GM19463 (cell line): ENCODE measurements around the gene CLEC3B.
"Not testable (repeated sequence)": the region's sequence is repeated elsewhere in the genome, so short reads cannot be mapped to it uniquely, and the experiment has no call there.

ENCODE experiments used
- ATAC-seq: cut with Tn5 transposase; IDR thresholded peaks from one replicate; pipeline ENCODE4 v1.9.1; 2021; ENCODE audit warnings: mild to moderate bottlenecking, moderate library complexity; ENCODE audit not compliant: unreplicated experiment

The CLEC3B gene, protein sequence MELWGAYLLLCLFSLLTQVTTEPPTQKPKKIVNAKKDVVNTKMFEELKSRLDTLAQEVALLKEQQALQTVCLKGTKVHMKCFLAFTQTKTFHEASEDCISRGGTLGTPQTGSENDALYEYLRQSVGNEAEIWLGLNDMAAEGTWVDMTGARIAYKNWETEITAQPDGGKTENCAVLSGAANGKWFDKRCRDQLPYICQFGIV

DNA sequence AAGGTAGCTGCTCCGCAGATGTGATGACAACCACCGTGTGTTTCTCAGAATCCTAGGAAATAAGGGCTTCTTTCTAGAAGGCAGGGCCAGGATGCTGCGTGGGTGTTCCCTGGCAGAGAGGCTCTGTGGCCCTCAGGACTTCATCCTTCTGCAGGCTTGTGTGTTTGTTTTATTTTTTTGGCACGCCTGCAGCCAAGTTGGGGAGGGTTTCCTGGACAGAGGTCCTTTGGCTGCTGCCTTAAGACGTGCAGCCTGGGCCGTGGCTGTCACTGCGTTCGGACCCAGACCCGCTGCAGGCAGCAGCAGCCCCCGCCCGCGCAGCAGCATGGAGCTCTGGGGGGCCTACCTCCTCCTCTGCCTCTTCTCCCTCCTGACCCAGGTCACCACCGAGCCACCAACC, at the start of gene CLEC3B:
TSS of gene CLEC3B (plus strand) at position 266 of the 400 bp plus-strand sequence. CDS start at position 326, 60 bp downstream.
- no peak for ATAC-seq

DNA sequence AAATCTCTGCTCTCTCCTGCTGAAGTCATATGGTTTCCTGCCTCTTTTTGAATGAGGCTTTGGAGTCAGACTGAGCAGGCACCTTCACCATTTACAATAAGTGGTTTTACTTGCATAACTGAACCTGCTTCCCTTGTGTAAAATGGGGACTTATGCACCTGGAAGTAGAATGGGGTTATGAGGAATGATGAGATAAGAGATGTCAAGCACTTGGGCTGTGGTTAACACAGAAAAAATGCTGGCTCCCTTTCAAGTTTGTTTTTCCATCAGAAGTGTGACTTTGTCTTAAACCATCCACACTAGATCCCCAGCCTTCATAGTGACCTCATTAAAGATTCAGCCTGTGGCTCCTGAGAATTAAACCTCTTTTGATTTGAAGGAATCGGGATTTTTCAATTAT, 44.9 kb upstream of the CLEC3B start:
- no peak for ATAC-seq

DNA sequence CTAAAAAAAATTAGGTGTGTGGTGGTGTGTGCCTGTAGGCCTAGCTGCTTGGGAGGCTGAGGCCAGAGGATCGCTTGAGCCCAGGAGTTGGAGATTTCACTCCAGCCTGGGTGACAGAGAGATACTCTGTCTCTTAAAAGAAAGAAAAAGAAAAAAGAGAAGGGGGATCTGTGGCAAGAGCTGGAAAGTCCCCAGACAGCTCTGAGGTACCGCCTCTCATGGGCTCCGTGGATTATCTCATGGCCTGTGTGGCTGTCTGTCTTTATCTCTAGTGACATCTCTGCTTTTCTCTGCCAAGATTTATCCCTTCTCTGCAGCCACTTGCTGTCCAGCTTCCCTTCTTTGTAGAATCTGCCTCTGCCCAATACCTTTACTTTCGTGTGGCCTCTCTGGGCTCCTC, 44.4 kb upstream of the CLEC3B start:
- ATAC-seq, result peak; percentile 65

DNA sequence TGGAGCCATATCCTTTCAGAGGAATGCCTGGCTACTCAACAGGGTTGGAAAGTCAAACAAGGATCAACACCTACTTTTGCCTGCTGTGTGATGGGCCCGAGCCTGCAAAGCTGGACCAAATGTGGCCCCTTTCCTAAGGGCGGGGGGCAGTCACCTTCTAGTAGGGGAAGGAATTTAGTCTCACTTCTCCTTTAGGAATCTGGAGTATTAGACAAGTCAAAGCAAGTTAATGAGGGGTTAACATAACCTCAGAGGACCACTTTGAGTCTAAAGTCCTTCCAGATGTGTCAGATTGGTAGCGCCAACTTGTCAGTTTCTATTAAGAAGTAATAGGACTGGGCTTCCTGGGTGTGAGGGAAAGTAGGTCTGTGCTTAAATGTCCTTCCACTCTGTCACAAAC, 43.3 kb upstream of the CLEC3B start:
- ATAC-seq, result no peak

DNA sequence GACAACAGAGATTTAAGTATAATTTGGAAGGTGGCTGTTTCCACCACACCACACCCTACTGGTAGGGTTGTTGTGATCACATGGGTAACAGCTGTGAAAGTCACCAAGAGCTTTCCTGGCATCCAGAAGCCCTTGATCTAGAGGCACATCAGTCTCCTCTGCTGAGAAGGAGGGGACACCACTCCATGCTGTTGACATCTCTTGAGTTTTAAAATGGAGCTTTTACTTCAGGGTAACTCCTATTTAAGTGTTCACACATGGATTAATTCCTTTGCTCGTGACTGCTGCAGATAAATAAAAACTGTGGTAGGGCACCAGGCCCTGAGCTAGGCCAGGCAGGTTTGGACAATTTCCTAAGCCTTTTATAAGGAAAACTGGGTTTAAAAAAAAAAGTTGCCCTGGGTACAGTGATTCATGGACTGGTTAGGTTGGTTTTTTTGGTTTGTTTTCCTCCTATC, 42.6 kb upstream of the CLEC3B start:
- ATAC-seq, result no peak

DNA sequence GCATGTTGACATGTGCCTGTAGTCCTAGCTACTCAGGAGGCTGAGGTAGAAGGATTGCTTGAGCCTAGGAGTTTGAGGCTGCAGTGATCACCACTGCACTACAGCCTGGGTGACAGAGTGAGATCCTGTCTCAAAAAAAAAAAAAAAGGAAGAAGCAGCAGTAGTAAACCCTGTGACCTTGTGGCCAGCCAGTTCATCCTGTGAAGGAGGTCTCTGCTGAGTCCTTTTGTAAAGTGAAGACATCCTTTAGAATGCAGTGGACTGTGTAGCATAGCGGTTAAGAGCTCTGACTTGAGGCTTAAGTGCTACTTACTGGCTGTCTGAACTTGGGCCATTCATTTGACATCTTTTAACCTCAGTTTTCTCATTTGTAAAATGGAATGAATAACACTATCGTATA, 41.8 kb upstream of the CLEC3B start:
- peak; percentile 41 for ATAC-seq

DNA sequence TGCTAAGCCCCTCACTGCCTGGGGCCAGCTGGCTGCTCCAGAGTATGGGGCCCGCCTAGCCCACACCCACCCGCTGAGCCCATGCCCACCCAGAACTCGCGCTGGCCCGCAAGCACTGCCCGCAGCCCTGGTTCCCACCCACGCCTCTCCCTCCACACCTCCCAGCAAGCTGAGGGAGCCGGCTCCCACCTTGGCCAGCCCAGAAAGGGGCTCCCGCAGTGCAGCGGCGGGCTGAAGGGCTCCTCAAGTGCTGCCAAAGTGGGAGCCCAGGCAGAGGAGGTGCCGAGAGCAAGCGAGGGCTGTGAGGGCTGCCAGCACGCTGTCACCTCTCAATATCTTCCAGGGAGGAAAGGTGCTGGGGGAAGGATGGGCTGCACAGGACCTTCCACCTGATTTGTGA, 39.8 kb upstream of the CLEC3B start:
- not testable (repeated sequence) for ATAC-seq

DNA sequence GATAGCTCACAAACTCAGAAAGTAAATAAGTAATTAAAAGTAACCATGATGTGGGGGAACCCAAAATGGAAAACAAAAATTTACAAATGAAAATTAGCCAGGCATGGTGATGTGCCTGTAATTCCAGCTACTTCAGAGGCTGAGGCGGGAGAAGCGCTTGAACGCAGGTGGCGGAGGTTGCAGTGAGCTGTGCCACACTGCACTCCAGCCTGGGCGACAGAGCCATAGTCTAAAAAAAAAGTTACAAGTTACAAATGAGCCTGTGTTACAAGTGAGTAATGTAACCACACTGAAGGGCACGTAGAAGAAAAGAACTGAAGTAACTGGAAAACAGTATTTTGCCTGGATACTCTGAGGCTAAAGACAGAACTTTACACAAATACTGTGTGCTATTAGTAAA, 38.8 kb upstream of the CLEC3B start:
- no peak for ATAC-seq

DNA sequence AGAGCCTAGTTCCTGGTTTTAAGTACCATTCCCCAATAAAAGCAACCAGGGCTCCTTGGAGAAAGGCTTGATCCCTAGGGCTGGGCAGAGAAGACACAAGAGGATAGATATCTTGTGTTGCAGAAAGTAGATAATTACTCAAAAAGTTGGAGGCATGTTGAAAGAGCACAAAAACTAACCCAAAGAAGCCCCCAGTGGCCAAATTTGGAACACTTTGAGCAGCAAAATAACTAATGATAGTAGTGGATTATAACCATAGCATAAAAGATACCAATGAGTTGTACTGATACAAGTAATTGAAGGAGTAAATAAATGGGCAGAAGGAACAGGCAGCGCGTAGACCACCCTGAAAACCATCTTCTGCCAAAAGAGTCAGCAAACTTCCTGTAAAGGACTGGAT, 38.0 kb upstream of the CLEC3B start:
- ATAC-seq, result no peak

DNA sequence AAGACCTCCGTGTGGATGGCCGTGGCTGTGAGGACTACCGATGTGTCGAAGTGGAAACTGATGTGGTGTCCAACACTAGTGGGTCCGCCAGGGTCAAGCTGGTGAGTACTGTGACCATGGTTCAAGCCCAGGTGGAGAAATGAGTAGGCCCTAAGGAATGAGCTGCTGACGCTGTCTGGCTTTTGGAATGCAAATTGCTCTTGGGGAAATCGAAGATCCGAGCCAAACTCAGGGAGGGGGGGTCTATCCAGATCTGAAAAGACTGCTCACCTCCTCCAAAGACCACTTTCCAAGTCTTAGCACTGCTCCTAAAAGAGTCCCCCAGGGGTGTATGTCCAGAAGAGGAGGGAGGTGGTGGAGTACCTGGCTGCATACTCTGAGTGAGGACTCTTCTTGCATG, 37.0 kb upstream of the CLEC3B start:
- ATAC-seq, result no peak

DNA sequence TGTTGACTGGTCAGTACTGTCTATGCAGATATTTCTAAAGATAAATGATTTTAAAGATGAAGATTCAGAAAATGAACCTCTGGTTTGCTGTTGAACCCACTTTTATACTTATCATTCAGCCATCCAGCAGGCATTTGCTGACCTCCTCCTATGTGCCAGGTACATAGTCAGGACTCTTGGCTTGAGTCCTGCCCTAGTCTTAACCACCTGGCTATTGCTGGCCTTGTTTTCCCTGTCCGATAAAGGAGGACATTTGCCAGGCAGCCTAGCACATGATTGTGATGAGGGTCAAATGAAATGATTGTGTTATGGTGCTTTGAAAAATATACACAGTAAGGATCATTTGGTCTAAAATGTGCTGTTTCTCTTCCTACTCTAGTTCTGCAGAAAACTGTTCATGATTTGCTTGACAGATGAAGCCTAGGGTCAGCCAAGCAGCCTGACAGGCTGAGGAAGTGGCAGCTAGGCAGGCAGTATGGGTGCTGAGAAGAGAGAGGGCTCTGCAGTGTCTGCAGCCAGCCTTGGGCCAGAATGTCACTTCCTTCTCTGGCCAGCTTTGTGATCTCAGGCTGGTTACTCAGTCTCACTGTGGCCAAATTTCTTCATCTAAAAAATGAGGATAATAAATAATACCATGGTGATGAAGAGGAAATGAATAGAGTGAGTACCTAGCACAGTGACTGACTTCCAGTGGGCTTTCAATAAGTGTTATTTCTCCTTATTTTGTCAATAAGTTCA, 36.3 kb upstream of the CLEC3B start:
- ATAC-seq, result no peak

DNA sequence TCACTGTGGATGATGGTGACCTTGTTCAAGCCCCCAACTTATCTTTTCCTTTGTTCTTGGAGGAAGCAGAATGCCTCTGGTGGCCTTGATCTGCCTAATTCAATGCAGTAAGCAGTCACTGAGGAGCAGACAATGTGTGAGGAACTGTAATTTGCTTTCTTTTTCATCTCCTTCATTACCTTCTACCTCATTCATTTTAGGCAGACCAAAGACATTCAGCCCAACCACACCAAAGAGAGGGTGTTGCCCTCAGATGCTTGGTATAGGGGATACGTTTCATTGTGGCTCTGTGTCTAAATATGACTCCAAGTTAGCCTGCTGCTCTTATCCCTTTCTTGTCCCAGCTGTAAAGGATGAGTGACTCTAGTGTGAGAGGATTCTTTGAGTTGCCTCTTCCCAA, 34.8 kb upstream of the CLEC3B start:
- ATAC-seq, result no peak

DNA sequence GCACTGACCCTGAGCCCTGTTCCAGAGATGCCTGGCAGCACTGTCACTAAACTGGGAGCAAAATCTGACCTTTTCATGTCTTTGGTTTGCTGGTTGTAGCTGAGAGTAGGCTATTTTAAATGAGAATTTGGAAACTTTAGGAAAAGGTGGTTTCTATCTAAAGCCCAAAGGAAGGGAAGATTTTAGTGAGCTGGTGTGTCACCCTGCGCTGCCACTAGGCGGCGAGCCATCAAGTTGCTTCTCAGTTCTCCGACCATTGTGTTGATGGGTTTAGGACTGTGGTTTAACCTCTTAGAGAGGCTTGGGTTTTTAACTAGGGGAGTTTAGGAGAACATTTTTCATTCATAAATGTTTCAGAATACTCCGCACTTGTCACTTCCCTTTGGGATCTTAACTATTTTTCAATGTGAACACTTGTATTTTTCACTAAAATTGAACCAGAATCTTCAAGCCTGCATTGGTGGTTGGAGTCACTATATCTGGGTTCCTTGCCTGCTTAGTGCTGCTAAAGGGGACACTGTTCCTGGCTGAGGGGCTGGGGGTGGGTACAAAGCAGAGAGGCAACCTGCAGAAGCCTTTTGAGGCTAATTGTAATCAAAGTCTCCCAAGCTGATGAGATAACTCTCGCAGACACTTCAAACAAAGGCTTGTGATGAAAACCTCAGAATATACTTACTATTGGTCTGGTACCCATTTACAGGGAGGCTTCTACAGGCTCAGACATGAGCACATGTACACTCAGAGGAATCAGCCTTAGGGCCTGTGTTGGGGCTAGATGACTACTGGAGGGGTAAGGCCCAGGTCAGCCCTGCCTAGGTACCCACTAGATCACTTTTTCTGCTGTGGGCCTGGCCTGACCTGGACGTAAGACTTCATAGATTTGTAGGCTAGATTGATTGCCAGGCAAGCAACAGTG, 33.3 kb upstream of the CLEC3B start:
- no peak for ATAC-seq

DNA sequence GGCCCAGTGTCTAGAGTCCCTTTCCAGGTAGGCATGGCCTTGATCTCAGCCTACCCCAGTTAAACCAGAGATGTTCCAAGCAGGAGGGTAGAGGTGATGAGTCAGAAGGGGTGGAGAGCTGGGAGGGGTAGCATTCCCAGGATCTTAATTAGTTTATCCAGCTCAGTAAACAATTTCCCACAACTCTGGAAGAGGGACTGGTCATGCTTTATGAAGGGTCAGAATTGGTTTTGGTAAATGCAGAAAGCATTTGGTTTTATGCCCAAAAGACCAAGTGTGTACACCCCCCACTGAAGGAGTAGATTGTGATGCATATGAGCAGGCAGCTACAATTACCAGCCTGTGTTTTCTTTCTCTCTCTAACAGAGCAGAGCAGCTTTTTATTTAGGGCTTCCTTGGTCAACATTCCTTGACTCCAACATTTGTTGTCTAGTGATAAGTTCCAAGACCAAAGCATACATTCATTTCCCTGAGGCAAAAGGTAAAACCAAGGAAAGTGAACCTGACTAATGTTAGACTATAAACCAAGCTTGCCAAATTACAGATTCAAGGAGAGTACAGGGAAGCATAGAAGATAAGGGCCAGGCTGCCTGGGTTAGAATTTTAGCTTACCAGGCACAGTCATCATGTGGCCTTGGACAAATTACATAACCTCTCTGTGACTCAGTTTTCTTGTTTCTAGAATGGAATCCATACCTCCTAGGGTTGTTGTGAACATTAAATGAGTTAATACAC, 32.5 kb upstream of the CLEC3B start:
- ATAC-seq, result no peak

DNA sequence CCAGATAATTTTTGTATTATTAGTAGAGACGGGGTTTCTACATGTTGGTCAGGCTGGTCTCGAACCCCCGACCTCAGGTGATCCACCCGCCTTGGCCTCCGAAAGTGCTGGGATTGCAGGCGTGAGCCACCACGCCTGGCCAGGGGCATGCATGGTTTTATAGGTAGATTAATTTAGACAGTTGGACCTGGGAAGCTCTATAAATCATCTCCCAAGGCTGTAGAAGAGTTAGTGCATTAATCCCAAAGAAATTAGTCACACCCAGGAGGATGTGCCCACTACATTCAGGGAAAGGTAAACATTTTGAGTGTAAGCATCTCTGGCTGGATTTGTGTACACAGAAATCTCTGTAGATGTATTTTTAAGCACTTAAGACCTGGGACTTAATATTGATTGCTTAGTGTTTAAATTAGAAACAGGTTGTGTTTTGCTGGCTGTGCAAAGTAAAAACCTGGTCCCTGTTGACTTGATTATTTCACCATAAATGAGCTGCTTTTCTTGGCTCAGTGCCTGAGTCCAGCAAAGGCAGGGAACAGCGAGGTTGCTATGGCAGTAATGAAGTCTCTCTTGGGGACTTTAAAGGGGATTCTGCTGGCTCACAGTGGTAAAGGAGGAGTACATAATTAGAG, 30.8 kb upstream of the CLEC3B start:
- ATAC-seq, result no peak

DNA sequence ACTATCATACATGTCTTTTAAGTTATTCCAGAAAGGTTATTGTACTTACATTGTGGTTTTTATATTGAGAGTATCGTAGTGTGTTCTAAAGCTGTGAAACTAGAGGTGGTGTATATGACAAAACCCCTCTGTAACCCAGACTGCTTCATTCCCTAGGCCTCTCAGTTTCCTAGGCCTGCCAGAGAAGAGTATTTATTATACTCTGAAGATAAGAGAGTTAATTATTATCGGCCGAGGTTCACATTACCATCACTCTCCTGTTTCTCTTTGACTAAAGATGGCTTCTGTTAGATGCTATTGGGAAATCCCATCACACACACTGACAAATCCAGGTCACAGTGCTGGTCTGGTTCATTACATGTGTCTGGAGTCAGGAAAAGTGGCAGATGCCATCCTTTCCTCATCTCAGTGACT, 29.5 kb upstream of the CLEC3B start:
- ATAC-seq, result peak; percentile 61

DNA sequence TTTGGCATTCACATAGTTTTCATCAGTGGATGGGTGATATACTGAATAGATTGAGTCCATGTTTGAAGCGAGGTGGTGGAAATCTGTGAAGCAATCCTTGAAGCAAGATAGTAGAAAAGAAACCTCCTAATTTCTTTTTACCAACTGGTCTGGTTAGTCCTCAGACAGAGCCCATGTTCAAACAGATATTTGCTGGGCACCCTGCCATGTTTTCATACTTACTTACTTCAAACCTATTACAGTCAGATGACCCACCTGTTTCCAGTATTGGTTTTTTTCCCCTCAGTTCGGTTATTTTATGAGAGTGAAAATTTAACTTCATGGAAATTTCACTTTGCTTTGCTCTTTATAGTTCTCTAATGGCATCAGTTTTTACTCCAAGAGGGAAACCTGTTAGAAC, 26.3 kb upstream of the CLEC3B start:
- ATAC-seq, result no peak

DNA sequence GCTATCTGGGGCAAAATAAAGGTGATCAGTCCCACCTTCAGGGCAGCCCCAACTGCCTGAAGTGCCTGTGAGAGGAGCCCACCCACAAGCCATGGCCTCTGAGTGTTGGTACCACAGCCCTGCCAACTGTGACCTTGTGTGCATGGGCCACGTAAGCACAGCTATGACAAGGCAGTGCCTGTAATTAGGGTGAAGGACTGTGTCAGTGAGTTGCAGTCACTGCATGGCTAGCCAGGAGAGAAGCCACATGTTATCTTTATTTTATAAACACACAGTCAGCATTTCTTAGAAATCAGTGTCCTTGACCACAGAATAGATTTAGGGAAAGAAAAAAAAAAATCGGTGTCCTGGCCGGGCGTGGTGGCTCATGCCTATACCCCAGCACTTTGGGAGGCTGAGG, 25.3 kb upstream of the CLEC3B start:
- no peak for ATAC-seq

DNA sequence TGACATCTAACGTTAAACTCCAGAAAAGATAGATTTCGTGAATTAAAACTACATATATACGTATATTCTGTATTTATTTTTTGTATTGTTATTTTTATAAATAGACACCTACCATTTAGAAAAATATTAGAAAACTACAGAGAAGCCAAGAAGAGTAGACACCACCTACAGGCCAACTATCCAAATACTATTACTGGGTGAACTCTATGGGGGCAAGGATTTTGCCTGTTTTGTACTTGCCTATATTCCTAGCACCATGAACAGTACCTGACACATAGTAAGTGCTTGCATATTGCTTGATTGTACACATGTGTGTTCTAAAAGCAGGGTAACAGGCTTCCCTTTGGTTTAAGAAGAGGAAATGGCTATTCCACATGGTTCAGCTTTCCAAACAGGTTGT, 24.4 kb upstream of the CLEC3B start:
- ATAC-seq, result no peak

DNA sequence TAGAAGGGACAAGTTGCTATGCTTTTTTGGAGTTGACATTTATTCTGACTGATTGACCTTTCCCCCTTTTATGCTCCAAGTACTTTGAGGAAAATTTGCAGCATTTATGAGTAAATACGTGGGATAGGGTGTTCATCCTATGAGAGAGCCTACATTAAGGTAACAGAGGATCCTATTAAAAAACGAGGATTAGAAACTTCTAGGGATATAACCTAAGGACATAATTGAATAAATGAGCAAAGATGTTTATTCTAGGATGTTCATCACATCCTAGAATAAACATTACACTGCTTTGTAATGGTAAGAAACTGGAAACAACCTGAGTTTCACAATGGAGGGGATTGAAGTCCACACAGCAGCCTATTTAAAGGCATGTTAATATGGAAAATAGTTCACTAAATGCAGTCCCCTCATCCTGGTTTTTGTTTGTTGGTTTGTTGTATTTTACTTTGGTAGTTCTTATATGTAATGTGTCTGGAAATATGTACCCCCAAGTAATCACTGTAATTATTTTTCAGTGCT, 23.9 kb upstream of the CLEC3B start:
- no peak for ATAC-seq
